ENCODE results near the gene RABL2B.

RABL2B gene

GRCh38 chr22:50722048-50722701 lies 61.3 kb downstream of the RABL2B start:
- DNase-seq, result no peak

GRCh38 chr22:50721257-50721844 lies 62.1 kb downstream of the RABL2B start:
- DNase-seq, result no peak

- DNase-seq, result no peak
Measured at GRCh38 chr22:50720301-50721256, 62.9 kb downstream of the RABL2B start.

- no peak for DNase-seq
Measured at GRCh38 chr22:50719814-50720300, 63.6 kb downstream of the RABL2B start.

- DNase-seq, result no peak
Measured at GRCh38 chr22:50718352-50718709, 65.1 kb downstream of the RABL2B start.

GRCh38 chr22:50717709-50718351 lies 65.6 kb downstream of the RABL2B start:
- DNase-seq, result no peak

Measured in NCI-H446 treated with DMSO at 0.1 percent for 48 hours (cell line).